GM19099 (cell line): Measurements from ENCODE around the gene HTRA2.

Experiments
- POLR2A ChIP-seq: IDR thresholded peaks from 3 replicates; pipeline ENCODE4 v1.6.1; 2011; ENCODE audit warnings: low read depth; ENCODE audit not compliant: insufficient read length; ENCODE audit errors: extremely low read depth

HTRA2 gene

DNA sequence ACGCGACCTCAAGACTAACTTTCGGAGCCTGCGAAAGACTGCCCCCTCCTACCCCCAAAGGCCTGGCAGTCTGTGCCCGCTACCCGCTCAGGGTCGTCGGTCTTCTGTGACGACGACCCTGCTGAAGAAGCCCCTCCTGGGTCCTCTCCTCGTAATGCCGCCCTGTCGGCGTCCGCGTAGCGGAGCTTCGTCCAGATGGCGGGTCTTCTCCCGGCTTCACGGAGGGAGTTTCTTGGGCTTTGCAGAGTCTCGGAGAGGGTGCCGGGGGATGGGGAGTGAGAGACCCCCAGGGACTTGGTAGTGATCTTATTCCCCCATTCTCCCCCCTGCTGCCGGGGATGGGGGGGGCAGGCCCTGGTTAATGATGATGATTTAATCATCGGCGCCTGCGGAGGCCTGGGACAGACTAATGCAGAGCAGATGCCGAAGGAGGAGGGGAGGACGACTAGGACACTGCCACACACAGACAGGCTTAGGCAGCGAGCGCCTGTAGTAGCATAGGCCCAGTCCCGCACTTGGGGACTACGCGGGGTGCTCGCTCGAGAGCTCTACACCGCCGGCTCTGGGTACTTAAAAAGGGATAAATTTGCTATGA lies 21.7 kb upstream of the HTRA2 start:
- no peak for TF ChIP-seq POLR2A

DNA sequence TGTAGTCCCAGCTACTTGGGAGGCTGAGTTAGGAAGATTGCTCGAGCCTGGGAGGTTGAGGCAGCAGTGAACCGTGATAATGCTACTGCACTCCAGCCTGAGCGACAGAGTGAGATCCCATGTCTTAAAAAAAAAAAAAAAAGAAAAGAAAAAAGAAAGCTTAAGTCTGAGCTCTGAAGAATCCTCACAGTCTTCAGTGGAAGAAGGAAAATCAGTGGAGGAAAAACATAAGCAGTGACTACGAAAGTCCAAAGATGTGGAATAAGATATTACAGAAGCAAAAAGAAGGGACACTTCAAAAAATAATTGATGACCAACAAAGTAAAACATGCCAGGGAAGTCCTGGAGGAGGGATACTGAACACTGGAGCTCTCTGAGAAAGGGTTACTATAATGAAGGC lies 19.5 kb upstream of the HTRA2 start:
- no peak for TF ChIP-seq POLR2A

DNA sequence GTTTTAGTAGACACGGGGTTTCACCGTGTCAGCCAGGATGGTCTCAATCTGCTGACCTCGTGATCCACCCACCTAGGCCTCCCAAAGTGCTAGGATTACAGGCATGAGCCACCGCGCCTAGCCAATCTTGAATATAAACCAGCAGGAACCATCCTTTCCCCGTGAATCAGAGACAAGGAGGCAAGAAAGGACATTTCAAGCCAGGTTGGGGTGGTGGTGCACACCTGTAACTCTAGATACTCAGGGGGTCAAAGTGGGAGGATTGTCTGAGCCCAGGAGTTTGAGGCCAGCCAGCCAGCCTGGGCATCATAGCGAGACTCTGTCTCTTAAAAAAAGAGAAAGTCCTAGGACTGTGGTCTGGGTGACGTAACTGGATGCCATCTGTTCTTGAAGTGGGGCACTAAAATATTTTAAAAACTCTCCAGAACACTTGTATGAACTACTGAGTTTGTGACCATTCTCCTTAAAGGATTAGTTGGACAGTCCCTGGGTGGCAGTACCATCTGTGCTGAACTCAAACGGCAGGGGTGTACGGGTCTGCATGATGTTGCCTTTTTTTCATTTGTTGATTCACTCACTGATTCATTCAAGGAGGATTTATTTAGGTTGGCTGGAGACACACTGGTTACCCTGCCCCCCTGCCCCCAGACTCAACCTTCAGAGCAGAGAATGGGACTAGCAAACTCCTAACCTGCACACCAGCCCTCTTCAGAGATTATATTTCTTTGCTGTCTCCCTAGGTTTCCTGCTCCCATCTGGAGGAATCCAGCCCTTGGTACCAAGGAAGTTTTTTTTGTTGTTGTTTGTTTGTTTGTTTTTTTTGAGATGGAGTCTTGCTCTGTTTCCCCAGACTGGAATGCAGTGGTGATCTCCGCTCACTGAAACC lies 18.4 kb upstream of the HTRA2 start:
- TF ChIP-seq POLR2A: no peak

DNA sequence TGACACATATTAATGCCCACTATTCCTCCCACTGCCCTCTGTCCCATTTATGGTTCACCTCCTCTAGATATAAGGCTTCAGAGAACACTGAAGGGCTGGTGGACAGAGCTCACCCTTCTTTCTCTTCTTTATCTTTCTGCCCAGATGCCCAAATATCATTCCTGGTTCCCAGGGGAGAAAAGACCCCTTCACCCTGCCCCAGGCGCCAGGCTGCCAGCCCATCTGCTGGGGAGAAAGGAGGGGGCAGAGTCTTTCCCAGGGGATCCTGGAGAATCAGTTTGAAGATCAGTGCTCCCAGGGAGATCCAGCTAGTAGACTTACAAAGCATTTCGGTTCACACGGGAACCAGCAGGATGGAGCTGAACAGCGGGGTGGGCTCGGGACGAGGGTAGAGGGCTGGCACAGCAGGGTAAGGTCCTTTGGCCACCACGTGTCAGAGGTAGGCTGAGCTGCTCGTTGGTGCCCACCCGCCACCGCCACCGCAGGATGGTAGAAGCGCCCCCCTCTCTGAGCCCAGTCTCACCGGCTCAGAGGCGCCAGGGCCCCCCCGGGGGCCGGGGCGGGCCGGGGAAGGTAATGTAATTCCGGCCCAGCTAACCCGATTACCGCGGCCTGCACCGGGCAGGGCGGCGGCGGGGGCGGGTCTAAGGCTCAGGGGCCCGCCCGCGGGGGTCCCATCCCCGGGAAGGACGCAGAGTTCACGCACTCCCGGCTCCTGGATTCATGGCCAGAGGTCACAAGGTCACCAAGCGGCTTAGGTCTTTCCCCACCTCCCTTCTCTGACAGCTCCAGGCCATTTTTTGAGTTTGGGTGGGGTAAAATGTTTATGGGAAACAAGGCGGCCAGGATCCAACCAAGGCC lies 16.8 kb upstream of the HTRA2 start:
- TF ChIP-seq POLR2A: no peak

DNA sequence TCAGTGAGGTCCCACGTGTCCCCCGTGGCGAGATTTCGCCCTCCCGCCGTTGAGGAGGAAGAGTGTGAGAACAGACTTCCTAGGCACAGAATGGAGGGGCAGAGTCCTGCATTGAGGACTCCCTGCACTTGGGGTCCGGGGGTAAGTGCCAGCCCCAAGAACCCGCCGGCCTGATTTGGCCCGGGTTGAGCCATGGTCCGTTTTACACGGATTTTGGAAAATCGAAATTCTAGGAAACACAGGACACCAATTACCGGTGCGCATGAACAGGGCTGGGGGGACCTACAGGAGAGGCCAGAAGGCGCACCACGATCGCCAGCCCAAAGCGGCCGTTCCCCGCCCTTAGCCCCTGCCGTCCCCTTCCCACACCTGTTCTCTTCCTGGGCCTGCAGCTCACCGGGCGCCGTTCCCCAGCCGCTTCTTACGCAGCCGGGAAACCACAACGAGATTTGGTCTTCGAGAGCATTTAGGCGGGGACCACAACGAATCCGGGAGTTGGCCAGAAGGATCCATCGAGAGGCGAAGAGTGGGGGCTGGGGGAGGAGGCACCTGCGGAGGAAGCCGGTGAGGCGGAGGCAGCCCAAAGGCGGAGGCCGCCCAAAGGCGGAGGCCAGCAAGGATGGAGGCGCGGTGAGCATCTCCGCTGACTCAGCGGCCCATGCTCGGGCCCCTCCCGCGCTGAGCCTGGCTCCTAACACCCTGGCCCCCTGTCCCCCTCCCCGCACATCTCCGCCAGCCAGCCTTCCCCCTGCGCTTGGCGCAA lies 15.9 kb upstream of the HTRA2 start:
- TF ChIP-seq POLR2A: no peak

- TF ChIP-seq POLR2A: no peak
These were observed 15.1 kb upstream of the HTRA2 start, which contains the start of gene TLX2 for GRCh38 chr2:74514368-74515270. Gene TLX2 (plus strand): TSS chr2:74514450. CDS start chr2:74514807, 357 bp downstream.

DNA sequence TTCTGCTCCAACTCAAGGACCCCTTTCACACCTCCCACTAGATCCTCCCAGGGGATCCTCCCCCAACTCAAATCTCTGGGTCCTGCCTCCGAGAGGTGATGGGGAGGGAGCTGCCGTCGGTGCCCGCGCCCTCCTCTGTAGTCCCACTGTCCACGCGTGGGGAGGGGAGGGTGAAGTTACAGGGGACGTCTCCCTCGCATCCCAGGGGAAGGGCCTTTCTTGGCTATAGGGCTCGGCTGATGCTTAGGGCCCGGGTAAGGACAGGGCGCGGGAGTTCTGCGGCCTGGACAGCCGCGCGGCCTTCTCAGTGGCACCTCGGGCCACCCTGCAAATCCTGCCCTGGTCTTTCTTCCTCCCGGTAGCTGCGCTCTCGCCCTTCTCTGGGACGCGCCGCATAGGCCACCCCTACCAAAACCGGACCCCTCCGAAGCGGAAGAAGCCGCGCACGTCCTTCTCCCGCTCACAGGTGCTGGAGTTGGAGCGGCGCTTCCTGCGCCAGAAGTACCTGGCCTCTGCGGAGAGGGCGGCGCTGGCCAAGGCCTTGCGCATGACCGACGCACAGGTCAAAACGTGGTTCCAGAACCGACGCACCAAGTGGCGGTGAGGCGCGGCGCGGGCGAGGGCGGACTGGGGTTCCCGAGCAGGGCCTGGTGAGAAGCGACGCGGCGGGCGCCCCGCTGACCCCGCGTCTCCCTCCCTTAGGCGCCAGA lies 14.3 kb upstream of the HTRA2 start:
- TF ChIP-seq POLR2A: no peak

DNA sequence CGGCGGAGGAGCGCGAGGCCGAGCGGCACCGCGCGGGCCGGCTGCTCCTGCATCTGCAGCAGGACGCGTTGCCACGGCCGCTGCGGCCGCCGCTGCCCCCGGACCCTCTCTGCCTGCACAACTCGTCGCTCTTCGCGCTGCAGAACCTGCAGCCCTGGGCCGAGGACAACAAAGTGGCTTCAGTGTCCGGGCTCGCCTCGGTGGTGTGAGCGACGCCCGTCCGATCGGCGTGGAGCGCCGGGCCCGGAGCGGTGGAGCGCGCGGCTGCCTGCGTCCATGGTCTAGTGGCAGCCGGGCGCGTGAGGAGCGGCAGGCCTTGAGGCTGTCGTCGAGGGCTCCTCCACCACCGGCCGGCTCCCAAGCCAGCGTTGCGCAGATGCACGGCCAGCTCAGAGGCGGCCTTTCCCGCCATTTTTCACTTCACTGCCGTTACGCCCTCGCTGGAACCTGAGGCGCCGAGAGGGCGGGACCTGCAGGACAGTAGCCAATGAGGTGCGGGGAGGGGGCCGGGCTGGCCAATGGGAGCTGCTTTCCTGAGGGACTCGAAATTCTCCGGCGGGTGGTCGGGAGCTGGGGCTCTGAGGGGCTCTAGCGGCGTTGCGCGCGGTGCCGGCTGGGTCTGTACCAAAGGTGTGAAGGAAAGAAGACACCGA lies 13.6 kb upstream of the HTRA2 start:
- TF ChIP-seq POLR2A: no peak

DNA sequence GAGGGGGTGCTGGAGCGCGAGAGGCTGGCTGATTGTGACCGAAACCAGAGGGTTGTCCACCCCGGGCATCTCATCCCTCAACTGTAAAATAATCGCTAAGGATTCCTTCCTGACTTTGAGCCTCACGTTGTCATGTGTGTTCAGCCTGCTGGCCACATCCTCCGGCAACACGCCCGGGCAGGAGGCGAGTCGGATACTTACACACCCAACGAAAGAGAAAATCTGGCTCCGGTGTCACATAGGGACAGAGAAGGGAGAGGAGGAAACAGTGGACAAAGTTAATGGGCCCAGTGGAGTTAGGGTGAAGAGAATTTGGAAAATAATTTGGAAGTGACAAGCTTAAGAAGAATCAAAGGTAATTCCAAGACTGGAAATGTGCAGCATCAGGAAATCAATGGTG lies 13.1 kb upstream of the HTRA2 start:
- TF ChIP-seq POLR2A: no peak

DNA sequence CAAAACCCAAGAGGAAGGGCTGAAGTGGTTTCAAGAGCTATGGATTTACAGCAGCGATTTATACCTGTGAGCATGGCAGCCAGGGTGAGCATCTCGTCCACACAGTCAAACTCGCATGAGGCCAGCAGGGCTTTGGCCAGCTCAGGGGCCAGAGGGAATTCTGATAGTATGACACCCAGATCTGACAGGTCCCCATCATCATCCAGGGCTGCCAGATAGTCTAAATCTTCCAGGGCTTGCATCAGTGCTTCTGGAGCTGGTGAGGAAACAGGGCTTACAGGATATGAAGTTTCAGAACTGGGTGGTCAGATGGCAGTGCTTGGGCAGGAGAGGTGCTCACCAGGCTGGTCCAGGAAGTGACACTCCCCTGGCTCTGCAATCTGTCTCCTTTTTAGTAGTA lies 7.2 kb upstream of the HTRA2 start:
- no peak for TF ChIP-seq POLR2A

DNA sequence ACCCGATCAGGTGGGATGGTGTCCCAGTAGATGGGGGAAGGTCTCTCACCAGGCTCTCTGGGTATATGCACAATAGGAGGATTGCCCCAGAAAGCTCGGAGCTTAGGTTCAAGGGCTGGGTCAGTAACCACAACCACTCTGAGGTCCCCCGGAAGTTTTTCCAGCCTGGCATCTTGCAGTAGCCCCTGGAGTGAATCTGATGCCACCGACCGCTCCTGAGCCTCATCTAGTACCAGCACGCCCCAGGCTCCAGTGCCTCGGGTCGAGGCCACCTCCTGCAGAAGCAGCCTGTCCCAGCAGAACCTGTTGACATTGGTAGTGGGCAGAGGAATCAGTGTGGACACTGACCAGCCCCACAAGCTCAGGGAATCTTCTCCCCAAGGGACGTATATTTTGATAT lies 5.7 kb upstream of the HTRA2 start:
- TF ChIP-seq POLR2A: no peak

DNA sequence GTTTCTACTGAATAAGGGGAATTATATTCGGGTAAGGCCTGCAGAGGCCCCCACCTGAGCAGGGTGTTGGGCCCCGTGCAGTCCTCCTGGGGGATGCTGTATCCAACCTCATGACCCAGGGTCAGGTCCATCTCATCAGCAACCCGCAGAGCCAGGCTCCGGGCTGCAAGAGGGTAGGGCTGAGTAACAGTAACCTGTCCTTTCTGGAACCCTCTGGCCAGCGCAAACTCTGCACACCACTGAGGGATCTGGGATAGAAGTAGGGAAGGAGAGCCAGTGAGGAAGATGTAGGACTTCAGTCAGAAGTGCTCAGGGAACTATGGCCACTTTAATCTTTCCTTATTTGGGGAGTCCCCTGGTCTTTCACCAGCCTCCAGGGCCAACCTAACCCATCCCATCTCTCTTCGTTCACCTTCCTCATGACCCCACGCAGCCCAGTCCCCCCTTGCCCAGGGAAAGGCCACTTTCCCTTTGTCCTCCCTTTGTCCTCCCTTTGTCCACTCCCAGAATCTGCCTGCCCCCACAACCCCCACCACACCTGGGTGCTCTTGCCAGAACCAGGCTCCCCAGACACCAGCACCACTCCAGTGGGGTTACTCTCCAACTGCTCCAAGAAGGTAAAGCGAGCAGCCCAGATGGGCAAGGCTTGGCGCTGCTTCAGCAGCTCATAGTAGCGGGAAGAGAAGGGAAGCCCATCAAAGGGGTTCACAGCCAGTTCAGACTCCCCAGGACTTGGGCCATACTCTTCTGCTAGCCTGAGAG lies 4.6 kb upstream of the HTRA2 start:
- TF ChIP-seq POLR2A: no peak
